ENCODE data around the gene LRRC63. TPM values are rescaled to one million over a fixed set of nuclear protein-coding genes. Genes with fewer than 3 reads are reported as not detected.

Gene LRRC63
- total RNA-seq, 4 donors from 2014 or later = 0.11 to 0.13 TPM; not detected in 2

- no peak overlapping the region for H3K27ac ChIP-seq
- WGBS, 2 donors = 58 to 59% methylated on average over 4 of the region's 4 CpGs
- TF ChIP-seq POLR2A (IDR thresholded peaks at IDR 0.05) = no peak
- peak in 1 of 6 experiments; percentile 0 for TF ChIP-seq CTCF (IDR thresholded peaks at IDR 0.05)
- H3K27me3 ChIP-seq = no peaks in the 10 kb centered on the region
- H3K4me1 ChIP-seq = no peaks in the 10 kb centered on the region
- intact Hi-C loops (cut with DNase I) = no loop called here
- DNase-seq = no peak
- H3K9me3 ChIP-seq = no peaks in the 10 kb centered on the region
- H3K36me3 ChIP-seq = no peaks in the 10 kb centered on the region
- H3K4me3 ChIP-seq (replicated peaks in 1 of 3) = no peak overlapping the region
Observed at GRCh38 chr13:46289260-46289955, 77.7 kb downstream of the LRRC63 start.

DNA sequence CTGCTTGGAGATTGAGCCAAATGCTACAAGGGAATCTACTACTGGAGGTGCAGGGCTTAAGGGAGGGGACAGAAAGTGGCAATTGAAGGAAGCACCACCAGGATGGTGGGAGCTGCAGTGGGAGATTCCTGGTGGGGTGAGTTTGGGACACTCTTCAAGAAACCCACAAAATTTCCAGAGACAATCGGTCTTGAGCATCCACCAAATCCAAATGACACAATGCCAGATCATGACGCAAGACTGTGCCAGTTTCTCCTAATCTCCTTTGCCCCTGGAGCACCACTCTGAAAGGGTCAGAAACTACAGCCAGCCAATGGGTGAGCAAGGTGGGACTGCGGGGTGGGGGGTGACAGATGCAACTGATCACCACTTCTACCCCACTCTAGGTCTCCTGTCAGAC, 78.7 kb downstream of the LRRC63 start:
- Histone ChIP-seq H3K4me1 (no peaks in the 10 kb centered on the region), H3K4me3 (replicated peaks in 1 of 3) (no peak overlapping the region), H3K27me3 (no peaks in the 10 kb centered on the region), H3K9me3 (no peaks in the 10 kb centered on the region), H3K36me3 (no peaks in the 10 kb centered on the region), H3K27ac (no peak overlapping the region)
- WGBS, 2 donors = 77 to 95% methylated on average over 2 to 3 of the region's 3 CpGs
- intact Hi-C loops (cut with DNase I) = no loop called here
- no peak for TF ChIP-seq POLR2A (IDR thresholded peaks at IDR 0.05)
- no peak for TF ChIP-seq CTCF (IDR thresholded peaks at IDR 0.05)
- DNase-seq = no peak

DNA sequence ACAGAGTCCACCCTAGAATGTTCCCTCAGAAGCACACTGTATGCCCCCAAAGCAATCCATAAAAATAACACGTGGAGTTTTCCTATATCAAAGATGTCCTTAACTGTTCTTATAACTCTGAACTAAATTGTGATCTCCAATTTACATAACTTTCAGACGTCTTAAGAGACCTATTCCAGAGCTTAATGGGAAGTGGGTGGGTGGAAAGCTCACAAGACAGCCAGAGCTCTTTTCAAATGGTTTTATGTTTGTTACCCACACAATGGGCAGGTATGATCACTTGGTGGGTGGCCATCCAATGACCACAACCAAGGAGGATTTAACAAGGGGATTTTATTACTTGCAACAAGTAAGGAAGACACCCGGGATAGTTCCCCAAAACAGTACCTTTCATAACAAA, 81.7 kb downstream of the LRRC63 start:
- no peak for DNase-seq
- H3K27me3 ChIP-seq = no peaks in the 10 kb centered on the region
- no peak overlapping the region for H3K27ac ChIP-seq
- no peaks in the 10 kb centered on the region for H3K36me3 ChIP-seq
- H3K9me3 ChIP-seq = no peaks in the 10 kb centered on the region
- no peak for TF ChIP-seq POLR2A (IDR thresholded peaks at IDR 0.05)
- no peak for TF ChIP-seq CTCF (IDR thresholded peaks at IDR 0.05)
- no peak overlapping the region for H3K4me3 ChIP-seq (replicated peaks in 1 of 3)
- WGBS, 2 donors = 77 to 91% methylated on average over 3 of the region's 3 CpGs
- H3K4me1 ChIP-seq = peaks cover 0 to 3% of the 10 kb centered on the region in 2 donors
- intact Hi-C loops (cut with DNase I) = no loop called here

- Histone ChIP-seq H3K4me1 (peaks cover 0 to 3% of the 10 kb centered on the region in 2 donors), H3K9me3 (no peaks in the 10 kb centered on the region), H3K36me3 (no peaks in the 10 kb centered on the region), H3K4me3 (replicated peaks in 1 of 3) (no peak overlapping the region), H3K27me3 (no peaks in the 10 kb centered on the region), H3K27ac (no peak overlapping the region)
- WGBS, 2 donors = 63 to 67% methylated on average over 7 of the region's 7 CpGs
- intact Hi-C loops (cut with DNase I) = no loop called here
- DNase-seq = peak in 1 of 2 donors; percentile 4
- TF ChIP-seq POLR2A (IDR thresholded peaks at IDR 0.05) (no peak), CTCF (IDR thresholded peaks at IDR 0.05) (no peak)
Observed at GRCh38 chr13:46295491-46296114, 83.9 kb downstream of the LRRC63 start.

- H3K4me1 ChIP-seq = peaks cover 0 to 3% of the 10 kb centered on the region in 2 donors
- DNase-seq = no peak
- no peaks in the 10 kb centered on the region for H3K36me3 ChIP-seq
- WGBS, 2 donors = 80 to 85% methylated on average over 3 of the region's 3 CpGs
- no peak overlapping the region for H3K27ac ChIP-seq
- no peaks in the 10 kb centered on the region for H3K27me3 ChIP-seq
- intact Hi-C loops (cut with DNase I) = no loop called here
- TF ChIP-seq POLR2A (IDR thresholded peaks at IDR 0.05) (no peak), CTCF (IDR thresholded peaks at IDR 0.05) (no peak)
- no peak overlapping the region for H3K4me3 ChIP-seq (replicated peaks in 1 of 3)
- no peaks in the 10 kb centered on the region for H3K9me3 ChIP-seq
Observed at GRCh38 chr13:46296115-46296822, 84.5 kb downstream of the LRRC63 start.

Measured in thyroid gland (tissue), 4 donors.